Astrocyte (in vitro differentiated cells and primary cell): Measurements from ENCODE around the gene SPRY1. TPM values are rescaled to one million over a fixed set of nuclear protein-coding genes. Genes with fewer than 3 reads are reported as not detected.
A peak's percentile ranks its signal among the peaks of the same experiment; 100 is the strongest.

Experiments used
- DNase-seq: peaks from one replicate; pipeline ENCODE4 v3.0.0-alpha.2; 2010; ENCODE audit warnings: low read depth
- FAIRE-seq: peaks from 2 replicates; lab custom pipeline; 2011; peaks lifted over from hg19 to GRCh38; lab: Jason Lieb, UNC
- H2AFZ ChIP-seq: 2 replicates; pipeline ENCODE4 v1.6.0; 2012; ENCODE audit warnings: low read depth, low read length, inconsistent platforms
- H3K27ac ChIP-seq: 2 replicates; pipeline ENCODE4 v1.5.1; 2011; ENCODE audit warnings: low read depth, low read length, inconsistent platforms
- H3K27me3 ChIP-seq: 2 replicates; pipeline ENCODE4 v1.6.0; 2011; ENCODE audit warnings: low read length, inconsistent platforms; ENCODE audit not compliant: insufficient read depth
- H3K36me3 ChIP-seq: 2 replicates; pipeline ENCODE4 v1.5.1; 2011; ENCODE audit warnings: low read length, inconsistent platforms; ENCODE audit not compliant: insufficient read depth
- H3K4me1 ChIP-seq: 2 replicates; pipeline ENCODE4 v1.5.1; 2011; ENCODE audit warnings: low read length, inconsistent platforms; ENCODE audit not compliant: insufficient read depth
- H3K4me2 ChIP-seq: 2 replicates; pipeline ENCODE4 v1.6.0; 2012; ENCODE audit warnings: low read length, inconsistent platforms
- H3K4me3 ChIP-seq: 2 replicates; pipeline ENCODE4 v1.5.1; 2011; ENCODE audit warnings: low read depth, mild to moderate bottlenecking, low read length, inconsistent platforms; ENCODE audit not compliant: insufficient read depth
- H3K79me2 ChIP-seq: 2 replicates; pipeline ENCODE4 v1.6.0; 2012; ENCODE audit warnings: mild to moderate bottlenecking, low read length, inconsistent platforms; ENCODE audit not compliant: insufficient read depth
- H3K9ac ChIP-seq: 2 replicates; pipeline ENCODE4 v1.6.0; 2012; ENCODE audit warnings: mild to moderate bottlenecking, low read length, inconsistent platforms
- H3K9me3 ChIP-seq: 2 replicates; pipeline ENCODE4 v1.5.1; 2012; ENCODE audit warnings: low read depth, mild to moderate bottlenecking, low read length, inconsistent platforms; ENCODE audit not compliant: insufficient read depth
- H4K20me1 ChIP-seq: 2 replicates; pipeline ENCODE4 v1.6.0; 2012; ENCODE audit warnings: low read length, inconsistent platforms; ENCODE audit not compliant: insufficient read depth
- H3K27ac Mint-ChIP-seq: one replicate; pipeline ENCODE4 v1.8.0; 2021; ENCODE audit warnings: mild to moderate bottlenecking, mixed read lengths; ENCODE audit not compliant: unreplicated experiment
- H3K27me3 Mint-ChIP-seq: one replicate; pipeline ENCODE4 v1.8.0; 2021; ENCODE audit warnings: low read depth, mixed read lengths; ENCODE audit not compliant: unreplicated experiment
- H3K36me3 Mint-ChIP-seq: one replicate; pipeline ENCODE4 v1.8.0; 2021; ENCODE audit warnings: low read depth, mixed read lengths; ENCODE audit not compliant: unreplicated experiment
- H3K4me1 Mint-ChIP-seq: one replicate; pipeline ENCODE4 v1.8.0; 2021; ENCODE audit warnings: low read depth, mixed read lengths; ENCODE audit not compliant: unreplicated experiment
- H3K4me3 Mint-ChIP-seq: one replicate; pipeline ENCODE4 v1.8.0; 2021; ENCODE audit warnings: mild to moderate bottlenecking, moderate library complexity, mixed read lengths; ENCODE audit not compliant: unreplicated experiment
- H3K9me3 Mint-ChIP-seq: one replicate; pipeline ENCODE4 v1.8.0; 2021; ENCODE audit warnings: mild to moderate bottlenecking, mixed read lengths; ENCODE audit not compliant: unreplicated experiment
- CTCF ChIP-seq: IDR thresholded peaks from 2 replicates; pipeline ENCODE4 v1.5.1; 2011; ENCODE audit warnings: low read depth, mild to moderate bottlenecking, inconsistent platforms, low read length, moderate library complexity; ENCODE audit not compliant: insufficient read depth
- EZH2 ChIP-seq: IDR thresholded peaks from 2 replicates; pipeline ENCODE4 v1.6.1; 2012; ENCODE audit warnings: mild to moderate bottlenecking, low read length, inconsistent platforms; ENCODE audit not compliant: insufficient read depth
- total RNA-seq: library from RNA; stranded (reverse); gene quantifications from 2 replicates; pipeline ENCODE4 v1.2.1, GENCODE V29; 2021

The SPRY1 gene
- total RNA-seq, 1 donor from 2014 or later: 51.6 TPM

DNA sequence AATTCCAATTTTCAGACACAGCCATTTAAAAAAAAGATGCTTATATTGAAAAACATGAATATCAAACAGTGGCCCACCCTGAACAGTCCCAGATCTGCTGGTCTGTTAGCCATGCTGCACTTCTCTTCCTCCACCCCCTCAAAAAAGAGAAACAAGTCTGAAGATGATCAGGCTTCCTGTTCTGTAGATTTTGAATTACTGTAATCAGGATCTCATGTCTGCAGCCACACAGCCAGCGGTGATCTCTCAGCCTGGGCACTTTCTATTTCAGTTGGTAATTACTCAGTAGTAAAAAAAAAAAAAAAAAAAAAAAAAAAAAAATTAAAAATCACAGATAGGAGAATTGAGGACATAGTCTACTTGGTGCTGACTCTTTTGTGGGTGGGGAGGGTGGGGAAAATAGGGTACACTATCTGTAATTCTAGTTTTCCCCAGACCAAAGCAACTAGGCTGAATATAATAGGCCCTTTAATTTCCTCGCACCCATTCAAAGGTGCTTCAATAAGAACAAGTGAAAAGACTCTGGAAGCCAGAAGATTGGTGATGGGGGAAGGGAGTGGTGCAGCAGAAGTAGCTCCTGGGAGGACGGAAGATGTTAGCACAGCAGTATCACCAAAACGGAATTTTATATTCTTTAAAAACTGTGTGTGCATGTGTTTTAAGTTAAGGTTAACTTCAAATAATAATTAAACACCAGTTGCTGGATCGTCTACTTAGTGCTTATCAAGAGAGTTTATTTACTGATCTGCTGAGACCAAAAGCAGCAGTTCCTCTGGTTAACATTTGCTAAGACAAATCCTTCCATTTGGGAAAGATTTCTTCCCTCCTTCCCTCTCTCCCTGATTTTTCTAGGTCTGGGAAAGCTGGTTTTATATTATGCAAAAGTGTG, 47.0 kb downstream of the SPRY1 start:
- no peak overlapping the region for H3K4me3 ChIP-seq
- H3K27me3 ChIP-seq: no peaks in the 10 kb centered on the region
- H3K4me2 ChIP-seq: peak overlapping the region; percentile 53
- no peaks in the 10 kb centered on the region for H3K79me2 ChIP-seq
- no peaks in the 10 kb centered on the region for H4K20me1 ChIP-seq
- Mint-ChIP-seq H3K9me3 (no peaks in the 10 kb centered on the region), H3K4me1 (peaks cover 12% of the 10 kb centered on the region), H3K27ac (no peak overlapping the region), H3K27me3 (no peaks in the 10 kb centered on the region), H3K36me3 (no peaks in the 10 kb centered on the region), H3K4me3 (peak overlapping the region; percentile 10)
- H3K4me1 ChIP-seq: peaks cover 10% of the 10 kb centered on the region
- no peaks in the 10 kb centered on the region for H3K9me3 ChIP-seq
- H3K27ac ChIP-seq: no peak overlapping the region
- no peak overlapping the region for H3K9ac ChIP-seq
- DNase-seq (no peak), FAIRE-seq (no peak)
- TF ChIP-seq CTCF (no peak), EZH2 (no peak)
- no peaks in the 10 kb centered on the region for H3K36me3 ChIP-seq
- peak overlapping the region; percentile 59 for H2AFZ ChIP-seq

DNA sequence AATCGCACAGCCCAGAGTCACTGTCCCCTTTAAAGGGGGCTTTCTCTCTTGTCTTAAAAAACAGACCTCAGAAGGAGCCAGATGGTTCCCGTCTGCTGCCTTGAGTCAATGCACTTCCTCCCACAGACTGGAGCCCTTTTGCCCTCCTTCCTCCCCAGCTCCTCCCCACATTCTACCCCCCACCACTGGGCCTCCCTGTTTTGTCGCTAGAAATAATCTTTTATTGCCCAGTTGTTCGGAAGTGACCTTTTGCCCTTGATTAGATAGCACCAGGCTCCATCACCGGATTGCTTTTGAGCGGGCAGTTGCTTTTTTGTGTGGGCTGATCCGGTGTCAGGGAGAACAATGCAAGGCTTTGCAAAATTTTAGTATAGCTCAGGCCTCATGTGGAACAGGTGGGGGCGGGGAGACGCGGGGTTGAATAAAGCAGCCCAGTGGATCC, 47.7 kb downstream of the SPRY1 start:
- Mint-ChIP-seq H3K4me3 (peak overlapping the region; percentile 10), H3K36me3 (no peaks in the 10 kb centered on the region), H3K27me3 (no peaks in the 10 kb centered on the region), H3K27ac (peak overlapping the region; percentile 60), H3K4me1 (peaks cover 14% of the 10 kb centered on the region), H3K9me3 (no peaks in the 10 kb centered on the region)
- H3K27ac ChIP-seq: no peak overlapping the region
- peak overlapping the region; percentile 53 for H3K4me2 ChIP-seq
- no peaks in the 10 kb centered on the region for H3K27me3 ChIP-seq
- FAIRE-seq (no peak), DNase-seq (peak; percentile 37)
- H3K9ac ChIP-seq: no peak overlapping the region
- no peaks in the 10 kb centered on the region for H3K79me2 ChIP-seq
- H2AFZ ChIP-seq: peak overlapping the region; percentile 59
- H4K20me1 ChIP-seq: no peaks in the 10 kb centered on the region
- H3K36me3 ChIP-seq: no peaks in the 10 kb centered on the region
- TF ChIP-seq CTCF: no peak
- TF ChIP-seq EZH2: no peak
- peaks cover 11% of the 10 kb centered on the region for H3K4me1 ChIP-seq
- no peak overlapping the region for H3K4me3 ChIP-seq
- no peaks in the 10 kb centered on the region for H3K9me3 ChIP-seq
